Measurements from ENCODE around the gene MRPL47.

The MRPL47 gene

DNA sequence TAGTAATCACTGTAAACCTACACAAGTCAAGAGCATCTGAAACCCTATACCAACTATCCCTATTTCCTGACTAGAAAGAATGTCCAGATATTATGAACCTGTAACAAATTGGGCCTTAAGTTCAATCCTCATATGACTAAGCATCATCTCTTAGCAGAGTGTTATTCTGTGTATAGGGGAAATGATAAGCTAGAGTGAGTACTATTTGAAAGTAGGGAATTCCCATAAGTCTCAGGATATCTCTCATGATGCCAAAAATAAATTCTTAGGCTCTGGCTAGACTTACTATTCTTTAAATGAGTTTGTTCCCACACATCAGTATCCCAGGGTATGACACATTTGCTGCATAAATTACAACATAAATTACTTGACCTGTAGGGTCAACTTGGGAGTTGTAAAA, 15.3 kb downstream of the MRPL47 start:
- Histone ChIP-seq H3K9ac (ENCODE audit: low read length) (no peak overlapping the region), H3K4me1 (ENCODE audit: insufficient read depth, low read length) (no peaks in the 10 kb centered on the region), H3K27me3 (ENCODE audit: control insufficient read depth in 1 of 2, insufficient read depth in 2 of 2, low read length in 2 of 2) (no peaks in the 10 kb centered on the region), H3K27ac (ENCODE audit: low read depth, low read length) (no peak overlapping the region), H3K36me3 (ENCODE audit: insufficient read depth, low read length) (peaks cover 64% of the 10 kb centered on the region), H3K9me3 (ENCODE audit: low read length) (no peaks in the 10 kb centered on the region), H3K4me3 (ENCODE audit: low read depth in 1 of 2, low read length in 2 of 2) (no peak overlapping the region)

DNA sequence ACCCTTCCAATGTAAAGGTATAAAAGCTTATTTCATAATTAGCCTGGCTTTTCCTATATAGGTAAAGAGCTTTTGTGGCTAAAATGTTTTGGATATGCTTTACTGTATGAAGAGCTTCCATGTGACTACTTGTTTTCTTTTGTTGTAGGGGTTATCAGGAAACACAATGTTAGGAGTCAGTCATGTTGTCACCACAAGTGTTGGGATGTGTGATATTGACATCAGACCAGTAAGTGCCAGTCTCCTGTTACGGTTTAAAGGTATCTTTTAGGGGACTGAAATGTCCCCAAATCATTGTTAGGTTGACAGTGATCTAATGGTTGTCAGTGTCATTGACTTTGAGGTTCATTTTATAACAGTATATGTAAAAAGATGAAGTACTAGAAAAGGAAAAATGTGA, 23.4 kb downstream of the MRPL47 start:
- Histone ChIP-seq H3K9ac (ENCODE audit: low read length) (no peak overlapping the region), H3K4me1 (ENCODE audit: insufficient read depth, low read length) (no peaks in the 10 kb centered on the region), H3K27ac (ENCODE audit: low read depth, low read length) (no peak overlapping the region), H3K9me3 (ENCODE audit: low read length) (no peaks in the 10 kb centered on the region), H3K4me3 (ENCODE audit: low read depth in 1 of 2, low read length in 2 of 2) (no peak overlapping the region), H3K36me3 (ENCODE audit: insufficient read depth, low read length) (peaks cover 51% of the 10 kb centered on the region), H3K27me3 (ENCODE audit: control insufficient read depth in 1 of 2, insufficient read depth in 2 of 2, low read length in 2 of 2) (no peaks in the 10 kb centered on the region)

GRCh38 chr3:179565496-179565895, 38.9 kb downstream of the MRPL47 start:
- Histone ChIP-seq H3K27ac (ENCODE audit: low read depth, low read length) (no peak overlapping the region), H3K9me3 (ENCODE audit: low read length) (no peaks in the 10 kb centered on the region), H3K27me3 (ENCODE audit: control insufficient read depth in 1 of 2, insufficient read depth in 2 of 2, low read length in 2 of 2) (no peaks in the 10 kb centered on the region), H3K36me3 (ENCODE audit: insufficient read depth, low read length) (peaks cover 6% of the 10 kb centered on the region), H3K4me1 (ENCODE audit: insufficient read depth, low read length) (peaks cover 11% of the 10 kb centered on the region), H3K4me3 (ENCODE audit: low read depth in 1 of 2, low read length in 2 of 2) (no peak overlapping the region), H3K9ac (ENCODE audit: low read length) (no peak overlapping the region)

- Histone ChIP-seq H3K9ac (ENCODE audit: low read length) (peak overlapping the region; percentile 86), H3K36me3 (ENCODE audit: insufficient read depth, low read length) (no peaks in the 10 kb centered on the region), H3K27me3 (ENCODE audit: control insufficient read depth in 1 of 2, insufficient read depth in 2 of 2, low read length in 2 of 2) (no peaks in the 10 kb centered on the region), H3K4me1 (ENCODE audit: insufficient read depth, low read length) (peaks cover 11% of the 10 kb centered on the region), H3K9me3 (ENCODE audit: low read length) (no peaks in the 10 kb centered on the region), H3K27ac (ENCODE audit: low read depth, low read length) (peak overlapping the region; percentile 91), H3K4me3 (ENCODE audit: low read depth in 1 of 2, low read length in 2 of 2) (peak overlapping the region; percentile 84 to 88)
These were observed 41.1 kb downstream of the MRPL47 start for GRCh38 chr3:179563271-179563783.

GRCh38 chr3:179562591-179563270, 41.7 kb downstream of the MRPL47 start, which contains the start of gene ACTL6A:
Gene ACTL6A (plus strand): TSS chr3:179562926. CDS start chr3:179563093, 167 bp downstream.
- Histone ChIP-seq H3K36me3 (ENCODE audit: insufficient read depth, low read length) (no peaks in the 10 kb centered on the region), H3K9me3 (ENCODE audit: low read length) (no peaks in the 10 kb centered on the region), H3K9ac (ENCODE audit: low read length) (peak within 1 kb of the TSS; percentile 86), H3K4me3 (ENCODE audit: low read depth in 1 of 2, low read length in 2 of 2) (peak within 1 kb of the TSS; percentile 84 to 88), H3K27ac (ENCODE audit: low read depth, low read length) (peak within 1 kb of the TSS; percentile 91), H3K4me1 (ENCODE audit: insufficient read depth, low read length) (peaks cover 11% of the 10 kb centered on the region), H3K27me3 (ENCODE audit: control insufficient read depth in 1 of 2, insufficient read depth in 2 of 2, low read length in 2 of 2) (no peaks in the 10 kb centered on the region)

DNA sequence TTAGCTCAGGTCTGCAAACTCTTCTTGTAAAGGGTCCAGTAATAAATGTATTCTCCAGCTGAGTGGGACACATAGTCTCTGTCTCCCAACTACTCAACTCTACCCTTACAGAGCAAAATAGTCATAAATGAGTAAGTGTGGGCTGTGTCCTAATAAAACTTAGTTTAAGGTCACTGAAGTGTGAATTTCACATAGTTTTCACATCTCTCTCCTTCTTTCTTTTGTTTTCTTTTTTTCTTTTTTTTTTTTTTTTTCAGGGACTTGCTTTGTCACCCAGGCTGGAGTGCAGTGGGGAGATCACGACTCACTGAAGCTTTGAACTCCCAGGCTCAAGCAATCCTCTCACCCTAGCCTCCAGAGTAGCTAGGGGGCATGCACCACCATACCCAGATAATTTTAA, 43.6 kb downstream of the MRPL47 start:
- H3K27ac ChIP-seq (ENCODE audit: low read depth, low read length): no peak overlapping the region
- H3K36me3 ChIP-seq (ENCODE audit: insufficient read depth, low read length): no peaks in the 10 kb centered on the region
- H3K4me1 ChIP-seq (ENCODE audit: insufficient read depth, low read length): peaks cover 11% of the 10 kb centered on the region
- H3K9me3 ChIP-seq (ENCODE audit: low read length): no peaks in the 10 kb centered on the region
- no peaks in the 10 kb centered on the region for H3K27me3 ChIP-seq (ENCODE audit: control insufficient read depth in 1 of 2, insufficient read depth in 2 of 2, low read length in 2 of 2)
- no peak overlapping the region for H3K4me3 ChIP-seq (ENCODE audit: low read depth in 1 of 2, low read length in 2 of 2)
- no peak overlapping the region for H3K9ac ChIP-seq (ENCODE audit: low read length)

DNA sequence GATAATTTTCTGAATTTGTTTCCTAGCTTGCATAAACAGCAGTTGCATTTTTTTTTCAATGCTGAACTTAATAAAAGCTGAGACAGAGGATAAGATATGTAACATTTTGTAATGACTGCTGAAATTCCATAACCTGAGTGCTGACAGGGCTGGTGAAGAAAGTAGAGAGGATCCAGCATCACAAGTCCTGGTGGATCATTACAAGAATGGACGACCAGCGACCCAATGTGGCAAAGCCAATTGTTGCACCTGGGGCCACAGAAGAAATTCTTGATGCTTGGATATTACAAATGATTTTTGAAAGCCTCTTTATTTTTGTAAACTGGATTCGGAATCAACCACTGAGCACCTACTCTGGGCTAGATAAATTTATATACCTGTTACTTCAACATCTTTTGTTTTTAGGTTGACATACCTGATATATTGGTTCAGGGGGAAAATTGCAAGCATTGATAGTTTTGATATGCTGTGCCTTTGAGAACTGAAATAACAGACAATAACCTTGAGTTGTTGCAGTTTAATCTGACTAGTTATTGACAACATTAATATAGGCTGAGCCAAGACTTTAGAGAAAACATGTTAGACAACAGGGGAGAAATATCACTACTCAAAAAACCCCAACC, 45.6 kb downstream of the MRPL47 start:
- H3K27me3 ChIP-seq (ENCODE audit: control insufficient read depth in 1 of 2, insufficient read depth in 2 of 2, low read length in 2 of 2): no peaks in the 10 kb centered on the region
- H3K9ac ChIP-seq (ENCODE audit: low read length): no peak overlapping the region
- H3K36me3 ChIP-seq (ENCODE audit: insufficient read depth, low read length): no peaks in the 10 kb centered on the region
- H3K4me3 ChIP-seq (ENCODE audit: low read depth in 1 of 2, low read length in 2 of 2): no peak overlapping the region
- H3K27ac ChIP-seq (ENCODE audit: low read depth, low read length): no peak overlapping the region
- H3K9me3 ChIP-seq (ENCODE audit: low read length): no peaks in the 10 kb centered on the region
- peaks cover 2% of the 10 kb centered on the region for H3K4me1 ChIP-seq (ENCODE audit: insufficient read depth, low read length)

DNA sequence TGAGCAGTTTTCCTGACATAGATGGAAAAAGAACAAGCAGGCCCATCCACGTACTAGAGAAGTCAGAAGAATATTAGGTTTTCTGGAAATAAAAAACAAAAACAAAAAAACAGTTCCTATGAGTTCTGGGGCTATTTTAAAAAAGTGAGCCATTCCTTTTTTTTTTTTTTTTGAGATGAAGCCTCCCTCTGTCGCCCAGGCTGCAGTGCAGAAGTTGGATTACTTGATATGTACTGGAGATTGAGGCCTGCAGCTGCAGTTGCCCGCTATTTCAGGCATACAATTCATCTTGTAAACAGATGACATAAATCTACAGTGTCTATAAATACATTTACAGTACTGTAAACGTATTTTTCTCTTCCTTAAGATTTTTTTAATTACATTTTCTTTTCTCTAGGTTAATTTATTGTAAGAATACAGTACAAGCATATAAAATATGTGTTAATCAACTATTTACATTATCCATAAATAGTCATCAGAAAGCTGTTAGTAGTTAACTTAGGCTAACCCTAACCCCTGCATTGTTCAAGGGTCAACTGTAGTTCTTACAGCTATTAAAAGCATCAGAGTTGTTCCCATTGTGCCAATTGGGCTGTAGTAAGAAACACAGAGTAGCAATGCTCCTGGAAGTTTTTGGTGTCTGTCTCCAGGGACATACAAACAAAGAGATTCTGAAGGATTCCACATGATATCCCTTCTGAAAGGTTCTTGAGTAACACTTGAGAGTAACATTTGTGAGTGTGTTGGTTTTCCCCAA, 52.9 kb downstream of the MRPL47 start:
- no peaks in the 10 kb centered on the region for H3K36me3 ChIP-seq (ENCODE audit: insufficient read depth, low read length)
- H3K4me3 ChIP-seq (ENCODE audit: low read depth in 1 of 2, low read length in 2 of 2): no peak overlapping the region
- H3K4me1 ChIP-seq (ENCODE audit: insufficient read depth, low read length): no peaks in the 10 kb centered on the region
- no peaks in the 10 kb centered on the region for H3K27me3 ChIP-seq (ENCODE audit: control insufficient read depth in 1 of 2, insufficient read depth in 2 of 2, low read length in 2 of 2)
- no peak overlapping the region for H3K9ac ChIP-seq (ENCODE audit: low read length)
- no peak overlapping the region for H3K27ac ChIP-seq (ENCODE audit: low read depth, low read length)
- H3K9me3 ChIP-seq (ENCODE audit: low read length): no peaks in the 10 kb centered on the region

DNA sequence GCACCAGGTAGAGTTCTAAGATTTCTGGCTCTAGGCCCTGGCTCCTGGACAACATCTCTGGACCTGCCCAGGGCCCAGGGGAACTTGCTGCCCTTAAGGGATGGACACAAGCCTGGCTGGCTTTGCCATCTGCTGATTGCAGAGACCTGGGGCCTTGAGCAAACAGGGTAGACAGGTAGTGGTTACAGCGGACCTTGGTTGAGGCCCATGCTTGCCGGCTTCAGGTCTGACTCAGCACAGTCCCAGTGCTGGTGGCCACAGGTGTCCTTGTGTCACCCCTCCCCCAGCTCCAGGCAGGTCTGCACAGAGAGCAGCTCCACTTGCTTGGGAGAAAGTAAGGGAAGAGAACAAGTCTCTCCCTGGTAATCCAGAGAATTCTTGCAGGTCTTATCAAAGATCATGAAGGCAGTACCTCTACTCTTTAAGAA, 57.6 kb downstream of the MRPL47 start:
- H3K9ac ChIP-seq (ENCODE audit: low read length): no peak overlapping the region
- no peak overlapping the region for H3K4me3 ChIP-seq (ENCODE audit: low read depth in 1 of 2, low read length in 2 of 2)
- no peaks in the 10 kb centered on the region for H3K27me3 ChIP-seq (ENCODE audit: control insufficient read depth in 1 of 2, insufficient read depth in 2 of 2, low read length in 2 of 2)
- no peaks in the 10 kb centered on the region for H3K4me1 ChIP-seq (ENCODE audit: insufficient read depth, low read length)
- H3K9me3 ChIP-seq (ENCODE audit: low read length): no peaks in the 10 kb centered on the region
- H3K27ac ChIP-seq (ENCODE audit: low read depth, low read length): no peak overlapping the region
- H3K36me3 ChIP-seq (ENCODE audit: insufficient read depth, low read length): no peaks in the 10 kb centered on the region

DNA sequence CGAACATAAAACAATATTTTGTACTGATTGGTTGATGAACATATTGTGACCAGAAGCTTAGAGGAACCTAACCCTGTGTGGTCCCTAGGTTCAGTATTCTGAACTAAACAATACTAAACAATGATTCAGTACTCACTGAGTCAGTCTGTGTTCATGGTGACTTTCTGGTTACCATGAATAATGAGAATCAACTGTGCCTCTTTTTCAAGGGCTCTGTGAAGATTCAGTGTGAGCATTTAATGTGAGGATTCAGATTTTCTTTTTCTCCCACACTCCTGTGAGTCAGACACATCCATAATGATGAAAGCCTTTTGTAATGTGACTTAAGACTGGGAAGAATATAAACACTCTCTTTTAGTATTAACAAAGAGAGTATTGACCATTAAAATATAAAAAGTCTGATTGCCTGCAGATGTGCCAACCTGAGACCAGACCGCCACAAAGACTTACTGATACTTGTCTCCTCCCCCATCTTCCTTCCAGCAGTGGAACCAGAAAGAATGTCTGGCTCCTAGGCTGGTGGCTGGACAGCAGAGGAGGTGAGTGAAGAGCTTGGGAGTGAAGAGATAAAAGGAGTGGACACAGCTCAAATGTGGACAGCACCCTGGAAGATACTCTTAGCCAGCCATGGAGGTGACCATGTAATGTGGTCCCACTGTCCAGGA, 59.3 kb downstream of the MRPL47 start:
- no peaks in the 10 kb centered on the region for H3K36me3 ChIP-seq (ENCODE audit: insufficient read depth, low read length)
- H3K4me1 ChIP-seq (ENCODE audit: insufficient read depth, low read length): no peaks in the 10 kb centered on the region
- H3K27me3 ChIP-seq (ENCODE audit: control insufficient read depth in 1 of 2, insufficient read depth in 2 of 2, low read length in 2 of 2): no peaks in the 10 kb centered on the region
- H3K9me3 ChIP-seq (ENCODE audit: low read length): no peaks in the 10 kb centered on the region
- no peak overlapping the region for H3K9ac ChIP-seq (ENCODE audit: low read length)
- H3K27ac ChIP-seq (ENCODE audit: low read depth, low read length): no peak overlapping the region
- no peak overlapping the region for H3K4me3 ChIP-seq (ENCODE audit: low read depth in 1 of 2, low read length in 2 of 2)

- Histone ChIP-seq H3K9ac (ENCODE audit: low read length) (no peak overlapping the region), H3K4me1 (ENCODE audit: insufficient read depth, low read length) (no peaks in the 10 kb centered on the region), H3K27ac (ENCODE audit: low read depth, low read length) (no peak overlapping the region), H3K9me3 (ENCODE audit: low read length) (no peaks in the 10 kb centered on the region), H3K27me3 (ENCODE audit: control insufficient read depth in 1 of 2, insufficient read depth in 2 of 2, low read length in 2 of 2) (no peaks in the 10 kb centered on the region), H3K36me3 (ENCODE audit: insufficient read depth, low read length) (no peaks in the 10 kb centered on the region), H3K4me3 (ENCODE audit: low read depth in 1 of 2, low read length in 2 of 2) (no peak overlapping the region)
These were observed 62.1 kb downstream of the MRPL47 start for GRCh38 chr3:179542375-179542774.

Measured in muscle layer of colon (tissue), 2 donors.